22Rv1 (cell line): Measurements from ENCODE around the gene PDE6C.

ENCODE experiments used
- ZFX ChIP-seq: fragments of 450-650 bp; IDR thresholded peaks from 2 replicates; pipeline ENCODE4 v1.6.1; 2017; ENCODE audit warnings: antibody characterized with exemption, borderline replicate concordance
- TF ChIP-seq, protein P1 (sequence below): fragments of 450-650 bp; IDR thresholded peaks from 2 replicates; pipeline ENCODE4 v1.5.1; 2017; ENCODE audit warnings: mild to moderate bottlenecking

DNA sequence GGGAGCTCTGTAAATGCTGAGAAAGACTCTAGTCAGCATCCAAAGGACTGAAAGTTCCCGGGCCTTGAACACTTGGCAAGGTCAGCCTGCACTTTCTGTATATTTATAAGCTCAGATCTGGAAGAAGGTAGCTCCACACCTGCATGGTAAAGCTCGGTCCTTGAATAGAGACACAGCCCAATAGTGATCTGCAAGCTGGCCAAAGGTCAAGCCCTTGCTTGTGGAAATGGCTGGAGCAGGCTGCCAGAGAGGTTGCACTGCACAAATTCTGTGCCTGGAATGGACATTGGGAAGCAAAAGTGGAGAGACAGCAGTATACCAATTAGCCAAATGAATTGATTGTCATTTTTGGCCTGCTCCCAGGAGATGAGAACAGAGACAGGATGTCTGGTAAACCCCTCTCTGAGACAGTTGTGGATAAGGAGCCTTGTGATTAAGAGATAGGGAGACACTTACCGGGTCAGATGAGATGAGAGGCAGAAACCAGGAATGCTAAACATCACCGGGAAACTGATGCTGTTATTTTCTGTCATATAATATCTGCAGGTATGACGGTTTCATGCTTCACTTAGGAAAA is 98.1 kb downstream of the PDE6C start:
- TF ChIP-seq, protein P1, sequence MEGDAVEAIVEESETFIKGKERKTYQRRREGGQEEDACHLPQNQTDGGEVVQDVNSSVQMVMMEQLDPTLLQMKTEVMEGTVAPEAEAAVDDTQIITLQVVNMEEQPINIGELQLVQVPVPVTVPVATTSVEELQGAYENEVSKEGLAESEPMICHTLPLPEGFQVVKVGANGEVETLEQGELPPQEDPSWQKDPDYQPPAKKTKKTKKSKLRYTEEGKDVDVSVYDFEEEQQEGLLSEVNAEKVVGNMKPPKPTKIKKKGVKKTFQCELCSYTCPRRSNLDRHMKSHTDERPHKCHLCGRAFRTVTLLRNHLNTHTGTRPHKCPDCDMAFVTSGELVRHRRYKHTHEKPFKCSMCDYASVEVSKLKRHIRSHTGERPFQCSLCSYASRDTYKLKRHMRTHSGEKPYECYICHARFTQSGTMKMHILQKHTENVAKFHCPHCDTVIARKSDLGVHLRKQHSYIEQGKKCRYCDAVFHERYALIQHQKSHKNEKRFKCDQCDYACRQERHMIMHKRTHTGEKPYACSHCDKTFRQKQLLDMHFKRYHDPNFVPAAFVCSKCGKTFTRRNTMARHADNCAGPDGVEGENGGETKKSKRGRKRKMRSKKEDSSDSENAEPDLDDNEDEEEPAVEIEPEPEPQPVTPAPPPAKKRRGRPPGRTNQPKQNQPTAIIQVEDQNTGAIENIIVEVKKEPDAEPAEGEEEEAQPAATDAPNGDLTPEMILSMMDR: no peak
- TF ChIP-seq ZFX: no peak
